SK-N-SH (cell line): ENCODE results near the gene SEC23A. TPM values are rescaled to one million over a fixed set of nuclear protein-coding genes. Genes with fewer than 3 reads are reported as not detected.
"Not testable (repeated sequence)": the region's sequence is repeated elsewhere in the genome, so short reads cannot be mapped to it uniquely, and the experiment has no call there.

Experiments
- CTCF ChIA-PET: fragments of 300-600, 350-600 bp; formaldehyde crosslinking; extraction: SDS; loops from one replicate; lab custom pipeline; 2021; lab: Yijun Ruan, JAX
- POLR2A ChIA-PET: fragments of 350-600 bp; sonication (Branson Sonifier 250); formaldehyde crosslinking; extraction: SDS; loops from one replicate; lab custom pipeline; 2020; ENCODE audit warnings: antibody characterized with exemption, inconsistent platforms; lab: Yijun Ruan, JAX
- DNase-seq: peaks from one replicate; pipeline ENCODE4 v3.0.0; 2012
- H2AFZ ChIP-seq: fragments of 200-600 bp; sonication (generic); 2 replicates; pipeline ENCODE4 v1.8.1; 2016; ENCODE audit warnings: antibody characterized with exemption, mild to moderate bottlenecking, low read depth
- H3F3A ChIP-seq: fragments of 200-600 bp; sonication (generic); replicated peaks from 2 replicates; pipeline ENCODE3; 2016; ENCODE audit warnings: antibody characterized with exemption, mild to moderate bottlenecking; ENCODE audit not compliant: insufficient read depth
- H3K27ac ChIP-seq, 2 experiments: fragments of 200-500 bp in 1 of 2; fragments of 200-600 bp in 1 of 2; sonication (Bioruptor generic) in 1 of 2; sonication (generic), shearing (Covaris generic) in 1 of 2; 2 replicates each; pipeline versions ENCODE4 v1.5.1 to v1.6.1; 2014 to 2016; ENCODE audit warnings: low read depth in 2 of 2, inconsistent platforms in 1 of 2, low read length in 1 of 2, mild to moderate bottlenecking in 1 of 2, mixed read lengths in 1 of 2
- H3K27me3 ChIP-seq: fragments of 200-600 bp; sonication (generic), shearing (Covaris generic); 2 replicates; pipeline ENCODE4 v1.6.1; 2016; ENCODE audit warnings: mixed run types; ENCODE audit not compliant: insufficient read depth
- H3K36me3 ChIP-seq, 2 experiments: fragments of 200-500 bp in 1 of 2; fragments of 200-600 bp in 1 of 2; sonication (Bioruptor generic) in 1 of 2; sonication (generic) in 1 of 2; replicated peaks in 1 of 2; 2 replicates each; pipeline versions ENCODE3 to v1.5.1; 2014 to 2016; ENCODE audit warnings: low read length in 1 of 2, mild to moderate bottlenecking in 1 of 2; ENCODE audit not compliant: insufficient read depth in 2 of 2, control insufficient read depth in 1 of 2
- H3K4me1 ChIP-seq, 2 experiments: fragments of 200-500 bp in 1 of 2; fragments of 200-600 bp in 1 of 2; sonication (Bioruptor generic) in 1 of 2; sonication (generic), shearing (Covaris generic) in 1 of 2; 2 replicates each; pipeline versions ENCODE4 v1.5.1 to v1.6.1; 2014 to 2016; ENCODE audit warnings: low read depth in 1 of 2, low read length in 1 of 2, mixed run types in 1 of 2; ENCODE audit not compliant: insufficient read depth in 2 of 2, control insufficient read depth in 1 of 2
- H3K4me2 ChIP-seq: fragments of 200-600 bp; sonication (generic), shearing (Covaris generic); 2 replicates; pipeline ENCODE4 v1.6.1; 2017; ENCODE audit warnings: mixed run types
- H3K4me3 ChIP-seq, 2 experiments: fragments of 200-500 bp in 1 of 2; fragments of 200-600 bp in 1 of 2; sonication (Bioruptor generic) in 1 of 2; sonication (generic), shearing (Covaris generic) in 1 of 2; 2 replicates each; pipeline versions ENCODE4 v1.5.1 to v1.8.1; 2014 to 2016; ENCODE audit warnings: low read depth in 2 of 2, inconsistent platforms in 1 of 2, low read length in 1 of 2, mild to moderate bottlenecking in 1 of 2, mixed read lengths in 1 of 2, moderate library complexity in 1 of 2
- H3K79me2 ChIP-seq: fragments of 200-600 bp; sonication (generic); 2 replicates; pipeline ENCODE4 v1.8.1; 2017; ENCODE audit warnings: mild to moderate bottlenecking; ENCODE audit not compliant: insufficient read depth
- H3K9ac ChIP-seq: fragments of 200-600 bp; sonication (generic); 2 replicates; pipeline ENCODE4 v1.6.1; 2017; ENCODE audit warnings: mixed run types
- H3K9me2 ChIP-seq: fragments of 200-600 bp; sonication (generic); 2 replicates; pipeline ENCODE4 v1.6.1; 2017; ENCODE audit warnings: mixed run types
- H3K9me3 ChIP-seq: fragments of 200-600 bp; sonication (generic); 2 replicates; pipeline ENCODE4 v1.6.1; 2017; ENCODE audit warnings: mixed run types, mild to moderate bottlenecking, moderate library complexity
- H4K20me1 ChIP-seq: fragments of 200-600 bp; sonication (generic); 2 replicates; pipeline ENCODE4 v1.6.1; 2017; ENCODE audit warnings: mild to moderate bottlenecking, mixed run types; ENCODE audit not compliant: insufficient read depth
- ELF1 ChIP-seq: IDR thresholded peaks from 2 replicates; pipeline ENCODE4 v1.4.0; 2012
- FOXM1 ChIP-seq: IDR thresholded peaks from 2 replicates; pipeline ENCODE4 v1.4.0; 2012; ENCODE audit warnings: low read depth, mild to moderate bottlenecking
- MXI1 ChIP-seq: IDR thresholded peaks from 2 replicates; pipeline ENCODE4 v1.6.1; 2012; ENCODE audit warnings: mild to moderate bottlenecking, low read depth, low read length, improper control_type of control experiment
- POLR2AphosphoS5 ChIP-seq: IDR thresholded peaks from 2 replicates; pipeline ENCODE4 v1.6.1; 2012; ENCODE audit warnings: low read depth, low read length
- YY1 ChIP-seq: IDR thresholded peaks from 2 replicates; pipeline ENCODE4 v1.4.0; 2012; ENCODE audit warnings: low read depth, mild to moderate bottlenecking
- WGBS: methylation state at CpG from one replicate; pipeline ENCODE4 v1.1.6; 2017; ENCODE audit warnings: low lambda C conversion rate; 5-methylcytosine and 5-hydroxymethylcytosine counted together
- polyA plus RNA-seq, 3 experiments: library from polyadenylated mRNA; depleted of rRNA; stranded (reverse); fragments of >200 nt; gene quantifications; 2 replicates each; pipeline ENCODE4 v1.2.3, GENCODE V29; 2012
- TF ChIP-seq, protein P1 (sequence below): IDR thresholded peaks from 2 replicates; pipeline ENCODE4 v1.6.1; 2012; ENCODE audit warnings: mild to moderate bottlenecking, low read depth, low read length, moderate library complexity
- TF ChIP-seq, protein P2 (sequence below): IDR thresholded peaks from 2 replicates; pipeline ENCODE4 v1.4.0; 2012; ENCODE audit warnings: low read depth, borderline replicate concordance
- TF ChIP-seq, protein P3 (sequence below): fragments of 200-600 bp; sonication (generic); IDR thresholded peaks from 2 replicates; pipeline ENCODE4 v1.6.1; 2017; ENCODE audit warnings: antibody characterized with exemption, mild to moderate bottlenecking, moderate library complexity

SEC23A gene
- polyA plus RNA-seq, 1 of the 3 experiments (the other 2 are of a cell fraction): 30.0 TPM

- Histone ChIP-seq H4K20me1 (no peaks in the 10 kb centered on the region), H3K9ac (no peak overlapping the region), H3K4me1 (no peaks in the 10 kb centered on the region), H3K79me2 (peaks cover 5% of the 10 kb centered on the region; the same call in 1 of the 2 replicates), H3K9me3 (no peaks in the 10 kb centered on the region), H3K27me3 (no peaks in the 10 kb centered on the region), H3K4me2 (no peak overlapping the region), H3K4me3 (no peak overlapping the region), H3K9me2 (no peaks in the 10 kb centered on the region), H3K36me3 (peaks cover 6 to 13% of the 10 kb centered on the region in 2 experiments), H3K27ac (no peak overlapping the region), H3F3A (no peaks in the 10 kb centered on the region), H2AFZ (no peak overlapping the region)
- CTCF ChIA-PET: no interaction called here
- no peak for DNase-seq
- POLR2A ChIA-PET: no interaction called here
- no peak for TF ChIP-seq POLR2AphosphoS5
- TF ChIP-seq YY1: no peak
- TF ChIP-seq MXI1: no peak
- TF ChIP-seq, protein P1, sequence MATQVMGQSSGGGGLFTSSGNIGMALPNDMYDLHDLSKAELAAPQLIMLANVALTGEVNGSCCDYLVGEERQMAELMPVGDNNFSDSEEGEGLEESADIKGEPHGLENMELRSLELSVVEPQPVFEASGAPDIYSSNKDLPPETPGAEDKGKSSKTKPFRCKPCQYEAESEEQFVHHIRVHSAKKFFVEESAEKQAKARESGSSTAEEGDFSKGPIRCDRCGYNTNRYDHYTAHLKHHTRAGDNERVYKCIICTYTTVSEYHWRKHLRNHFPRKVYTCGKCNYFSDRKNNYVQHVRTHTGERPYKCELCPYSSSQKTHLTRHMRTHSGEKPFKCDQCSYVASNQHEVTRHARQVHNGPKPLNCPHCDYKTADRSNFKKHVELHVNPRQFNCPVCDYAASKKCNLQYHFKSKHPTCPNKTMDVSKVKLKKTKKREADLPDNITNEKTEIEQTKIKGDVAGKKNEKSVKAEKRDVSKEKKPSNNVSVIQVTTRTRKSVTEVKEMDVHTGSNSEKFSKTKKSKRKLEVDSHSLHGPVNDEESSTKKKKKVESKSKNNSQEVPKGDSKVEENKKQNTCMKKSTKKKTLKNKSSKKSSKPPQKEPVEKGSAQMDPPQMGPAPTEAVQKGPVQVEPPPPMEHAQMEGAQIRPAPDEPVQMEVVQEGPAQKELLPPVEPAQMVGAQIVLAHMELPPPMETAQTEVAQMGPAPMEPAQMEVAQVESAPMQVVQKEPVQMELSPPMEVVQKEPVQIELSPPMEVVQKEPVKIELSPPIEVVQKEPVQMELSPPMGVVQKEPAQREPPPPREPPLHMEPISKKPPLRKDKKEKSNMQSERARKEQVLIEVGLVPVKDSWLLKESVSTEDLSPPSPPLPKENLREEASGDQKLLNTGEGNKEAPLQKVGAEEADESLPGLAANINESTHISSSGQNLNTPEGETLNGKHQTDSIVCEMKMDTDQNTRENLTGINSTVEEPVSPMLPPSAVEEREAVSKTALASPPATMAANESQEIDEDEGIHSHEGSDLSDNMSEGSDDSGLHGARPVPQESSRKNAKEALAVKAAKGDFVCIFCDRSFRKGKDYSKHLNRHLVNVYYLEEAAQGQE: no peak
- TF ChIP-seq FOXM1: no peak
- TF ChIP-seq ELF1: no peak
- TF ChIP-seq, protein P2, sequence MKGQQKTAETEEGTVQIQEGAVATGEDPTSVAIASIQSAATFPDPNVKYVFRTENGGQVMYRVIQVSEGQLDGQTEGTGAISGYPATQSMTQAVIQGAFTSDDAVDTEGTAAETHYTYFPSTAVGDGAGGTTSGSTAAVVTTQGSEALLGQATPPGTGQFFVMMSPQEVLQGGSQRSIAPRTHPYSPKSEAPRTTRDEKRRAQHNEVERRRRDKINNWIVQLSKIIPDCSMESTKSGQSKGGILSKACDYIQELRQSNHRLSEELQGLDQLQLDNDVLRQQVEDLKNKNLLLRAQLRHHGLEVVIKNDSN: no peak
- TF ChIP-seq, protein P3, sequence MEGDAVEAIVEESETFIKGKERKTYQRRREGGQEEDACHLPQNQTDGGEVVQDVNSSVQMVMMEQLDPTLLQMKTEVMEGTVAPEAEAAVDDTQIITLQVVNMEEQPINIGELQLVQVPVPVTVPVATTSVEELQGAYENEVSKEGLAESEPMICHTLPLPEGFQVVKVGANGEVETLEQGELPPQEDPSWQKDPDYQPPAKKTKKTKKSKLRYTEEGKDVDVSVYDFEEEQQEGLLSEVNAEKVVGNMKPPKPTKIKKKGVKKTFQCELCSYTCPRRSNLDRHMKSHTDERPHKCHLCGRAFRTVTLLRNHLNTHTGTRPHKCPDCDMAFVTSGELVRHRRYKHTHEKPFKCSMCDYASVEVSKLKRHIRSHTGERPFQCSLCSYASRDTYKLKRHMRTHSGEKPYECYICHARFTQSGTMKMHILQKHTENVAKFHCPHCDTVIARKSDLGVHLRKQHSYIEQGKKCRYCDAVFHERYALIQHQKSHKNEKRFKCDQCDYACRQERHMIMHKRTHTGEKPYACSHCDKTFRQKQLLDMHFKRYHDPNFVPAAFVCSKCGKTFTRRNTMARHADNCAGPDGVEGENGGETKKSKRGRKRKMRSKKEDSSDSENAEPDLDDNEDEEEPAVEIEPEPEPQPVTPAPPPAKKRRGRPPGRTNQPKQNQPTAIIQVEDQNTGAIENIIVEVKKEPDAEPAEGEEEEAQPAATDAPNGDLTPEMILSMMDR: no peak
- 97% methylated on average over 5 of the region's 5 CpGs for WGBS
These were observed 33.1 kb downstream of the SEC23A start for GRCh38 chr14:39069923-39070322.

- DNase-seq, H2AFZ ChIP-seq, H3K27me3 ChIP-seq, H3K27ac ChIP-seq, H3K9me2 ChIP-seq, H3K79me2 ChIP-seq, POLR2A ChIA-PET, H4K20me1 ChIP-seq, CTCF ChIA-PET, H3F3A ChIP-seq, H3K4me1 ChIP-seq, H3K9ac ChIP-seq, H3K4me3 ChIP-seq, H3K9me3 ChIP-seq, H3K4me2 ChIP-seq: not testable (repeated sequence)
- H3K36me3 ChIP-seq: peaks cover 10 to 12% of the 10 kb centered on the region in 2 experiments
- 94% methylated on average over 7 of the region's 7 CpGs for WGBS
These were observed 33.7 kb downstream of the SEC23A start for GRCh38 chr14:39069169-39069805.
